HEK293T (cell line): Measurements from ENCODE around the gene WDR82.

Experiments used
- CTCF ChIA-PET: fragments of 350-600 bp; formaldehyde crosslinking; extraction: SDS; loops from one replicate; lab custom pipeline; 2021; ENCODE audit warnings: antibody characterized with exemption, inconsistent platforms; lab: Yijun Ruan, JAX
- POLR2A ChIA-PET: fragments of 350-600 bp; formaldehyde crosslinking; extraction: SDS; loops from one replicate; lab custom pipeline; 2020; ENCODE audit warnings: antibody characterized with exemption, inconsistent platforms; lab: Yijun Ruan, JAX
- DNase-seq: peaks from one replicate; pipeline ENCODE4 v3.0.0; 2012; ENCODE audit warnings: mixed read lengths; ENCODE audit errors: extremely low spot score
- ARNT ChIP-seq: fragments of 450-650 bp; IDR thresholded peaks from 2 replicates; pipeline ENCODE4 v1.6.1; 2017; ENCODE audit warnings: mild to moderate bottlenecking
- BHLHE40 ChIP-seq: fragments of 450-650 bp; IDR thresholded peaks from 2 replicates; pipeline ENCODE4 v1.6.1; 2016; ENCODE audit warnings: mild to moderate bottlenecking, moderate library complexity, borderline replicate concordance
- CTBP1 ChIP-seq: fragments of 450-650 bp; IDR thresholded peaks from 2 replicates; pipeline ENCODE4 v1.6.1; 2016; ENCODE audit warnings: borderline replicate concordance
- ELF4 ChIP-seq: fragments of 450-650 bp; IDR thresholded peaks from 2 replicates; pipeline ENCODE4 v1.6.1; 2017; ENCODE audit warnings: antibody characterized with exemption
- FOXA1 ChIP-seq: fragments of 450-650 bp; IDR thresholded peaks from 2 replicates; pipeline ENCODE4 v1.6.1; 2016; ENCODE audit warnings: mild to moderate bottlenecking
- FOXK2 ChIP-seq: fragments of 450-650 bp; IDR thresholded peaks from 2 replicates; pipeline ENCODE4 v1.6.1; 2016; ENCODE audit warnings: mild to moderate bottlenecking
- FOXM1 ChIP-seq: fragments of 450-650 bp; IDR thresholded peaks from 2 replicates; pipeline ENCODE4 v1.6.1; 2017; ENCODE audit warnings: mild to moderate bottlenecking, borderline replicate concordance
- HDGF ChIP-seq: fragments of 450-650 bp; IDR thresholded peaks from 2 replicates; pipeline ENCODE4 v1.6.1; 2017; ENCODE audit warnings: antibody characterized with exemption, borderline replicate concordance
- L3MBTL2 ChIP-seq: fragments of 450-650 bp; conservative IDR thresholded peaks from 2 replicates; pipeline ENCODE4 v1.6.1; 2016; ENCODE audit warnings: mild to moderate bottlenecking
- LEF1 ChIP-seq: fragments of 450-650 bp; IDR thresholded peaks from 2 replicates; pipeline ENCODE4 v1.6.1; 2017; ENCODE audit warnings: mild to moderate bottlenecking, borderline replicate concordance
- NFRKB ChIP-seq: fragments of 450-650 bp; IDR thresholded peaks from 2 replicates; pipeline ENCODE4 v1.6.1; 2016; ENCODE audit warnings: mild to moderate bottlenecking, moderate library complexity
- SP1 ChIP-seq: fragments of 450-650 bp; IDR thresholded peaks from 2 replicates; pipeline ENCODE4 v1.6.1; 2017
- SUZ12 ChIP-seq: fragments of 450-650 bp; IDR thresholded peaks from 2 replicates; pipeline ENCODE4 v1.6.1; 2016; ENCODE audit warnings: mild to moderate bottlenecking
- TARDBP ChIP-seq: fragments of 450-650 bp; IDR thresholded peaks from 2 replicates; pipeline ENCODE4 v1.6.1; 2016
- ZNF384 ChIP-seq: fragments of 450-650 bp; IDR thresholded peaks from 2 replicates; pipeline ENCODE4 v1.6.1; 2016
- TF ChIP-seq, protein P1 (sequence below): fragments of 450-650 bp; IDR thresholded peaks from 2 replicates; pipeline ENCODE4 v1.6.1; 2016

Gene WDR82

DNA sequence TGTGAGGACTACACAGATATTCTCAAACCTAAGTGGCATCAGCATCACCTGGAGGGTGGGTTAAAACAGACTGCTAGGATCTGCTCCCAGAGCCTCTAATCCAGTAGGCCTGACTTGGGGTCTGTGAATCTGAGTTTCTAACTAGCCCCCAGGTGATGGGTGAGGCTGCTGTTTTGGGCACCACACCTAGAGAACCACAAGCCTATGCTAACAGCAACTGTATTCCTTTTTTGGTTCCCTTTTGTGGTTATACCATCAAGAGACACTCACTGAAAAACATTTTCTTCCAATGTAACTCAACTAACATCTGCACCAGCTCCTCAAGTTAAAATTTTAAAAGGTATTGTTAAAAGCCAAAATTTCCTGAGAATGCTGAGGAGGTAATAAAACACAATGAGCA lies 16.0 kb downstream of the WDR82 start:
- no peak for DNase-seq
- POLR2A ChIA-PET: no interaction called here
- CTCF ChIA-PET: no interaction called here
- TF ChIP-seq HDGF: no peak
- no peak for TF ChIP-seq ARNT
- no peak for TF ChIP-seq ZNF384
- TF ChIP-seq FOXA1: no peak
- TF ChIP-seq BHLHE40: no peak
- TF ChIP-seq SUZ12: no peak
- no peak for TF ChIP-seq CTBP1
- TF ChIP-seq, protein P1, sequence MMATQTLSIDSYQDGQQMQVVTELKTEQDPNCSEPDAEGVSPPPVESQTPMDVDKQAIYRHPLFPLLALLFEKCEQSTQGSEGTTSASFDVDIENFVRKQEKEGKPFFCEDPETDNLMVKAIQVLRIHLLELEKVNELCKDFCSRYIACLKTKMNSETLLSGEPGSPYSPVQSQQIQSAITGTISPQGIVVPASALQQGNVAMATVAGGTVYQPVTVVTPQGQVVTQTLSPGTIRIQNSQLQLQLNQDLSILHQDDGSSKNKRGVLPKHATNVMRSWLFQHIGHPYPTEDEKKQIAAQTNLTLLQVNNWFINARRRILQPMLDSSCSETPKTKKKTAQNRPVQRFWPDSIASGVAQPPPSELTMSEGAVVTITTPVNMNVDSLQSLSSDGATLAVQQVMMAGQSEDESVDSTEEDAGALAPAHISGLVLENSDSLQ: no peak
- no peak for TF ChIP-seq L3MBTL2
- TF ChIP-seq ELF4: no peak
- TF ChIP-seq TARDBP: no peak
- TF ChIP-seq NFRKB: no peak
- TF ChIP-seq FOXM1: no peak
- no peak for TF ChIP-seq LEF1
- no peak for TF ChIP-seq FOXK2
- TF ChIP-seq SP1: no peak

GRCh38 chr3:52259448-52259847 lies 19.0 kb downstream of the WDR82 start:
- no peak for DNase-seq
- TF ChIP-seq TARDBP: no peak
- no peak for TF ChIP-seq FOXK2
- CTCF ChIA-PET: no interaction called here
- POLR2A ChIA-PET: interaction anchor here (1.7 kb wide), 1 partner anchor 19 kb away, joined by 7 read pairs; the partner anchor contains the start of gene WDR82

DNA sequence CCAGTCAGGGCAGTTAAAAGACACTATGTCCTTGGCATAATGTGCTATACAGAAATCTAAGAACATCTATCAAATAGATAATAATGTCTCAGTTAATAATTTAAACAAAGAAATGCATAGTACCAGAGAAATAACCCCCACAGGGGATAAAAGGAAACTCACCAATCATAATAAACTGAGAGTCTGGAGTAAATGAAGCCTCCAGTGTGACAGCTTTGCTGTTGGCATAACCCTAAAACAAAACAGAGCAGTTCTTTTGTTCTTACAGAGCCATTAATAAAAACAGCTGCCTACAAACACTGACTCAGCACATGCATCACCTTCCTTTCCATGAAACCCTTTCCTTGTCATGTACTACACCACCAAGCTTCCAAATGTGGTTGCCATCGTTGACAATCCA lies 19.4 kb downstream of the WDR82 start:
- ChIA-PET CTCF (no interaction called here), POLR2A (interaction anchor here (1.7 kb wide), 1 partner anchor 19 kb away, joined by 7 read pairs; the partner anchor contains the start of gene WDR82)
- DNase-seq: no peak
- TF ChIP-seq NFRKB (no peak), CTBP1 (no peak), SP1 (no peak), LEF1 (no peak), FOXM1 (no peak), SUZ12 (no peak), ARNT (no peak), ELF4 (no peak), ZNF384 (no peak), TARDBP (no peak), FOXA1 (no peak), BHLHE40 (no peak), HDGF (no peak), L3MBTL2 (no peak), FOXK2 (no peak)
- TF ChIP-seq, protein P1: no peak

DNA sequence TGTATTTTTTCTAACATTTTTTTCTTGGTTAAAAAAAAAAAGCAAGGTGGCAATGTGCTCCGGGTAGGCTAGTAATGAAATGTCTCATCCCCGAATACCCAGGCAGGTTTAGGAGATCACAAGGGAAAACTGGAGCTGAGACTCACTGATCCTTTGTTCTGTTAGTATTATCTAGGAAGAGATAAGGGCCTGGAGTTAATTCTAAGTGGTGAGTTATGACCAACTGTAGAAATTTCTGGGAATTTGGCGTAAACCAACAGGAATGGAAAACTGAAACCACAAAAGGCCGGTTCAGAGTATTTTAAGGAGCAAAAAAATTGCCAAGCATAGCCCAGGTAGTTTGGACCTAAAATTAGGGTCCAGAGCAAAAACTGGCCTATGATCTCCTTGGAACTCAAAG lies 20.5 kb downstream of the WDR82 start:
- no peak for TF ChIP-seq FOXM1
- TF ChIP-seq ZNF384: no peak
- no peak for TF ChIP-seq ARNT
- TF ChIP-seq L3MBTL2: no peak
- TF ChIP-seq HDGF: no peak
- no peak for TF ChIP-seq CTBP1
- no peak for TF ChIP-seq ELF4
- TF ChIP-seq FOXK2: no peak
- no peak for TF ChIP-seq LEF1
- TF ChIP-seq BHLHE40: no peak
- TF ChIP-seq, protein P1: no peak
- TF ChIP-seq NFRKB: no peak
- TF ChIP-seq TARDBP: no peak
- TF ChIP-seq SUZ12: no peak
- no peak for TF ChIP-seq FOXA1
- no peak for TF ChIP-seq SP1
- CTCF ChIA-PET: interaction anchor here (0.7 kb wide), 1 partner anchor 21 kb away, joined by 3 read pairs; no protein-coding TSS in a partner anchor
- DNase-seq: no peak
- POLR2A ChIA-PET: no interaction called here

- ChIA-PET POLR2A (interaction anchor here (0.6 kb wide), 1 partner anchor 31 kb away, joined by 4 read pairs; the partner anchor contains the start of gene GLYCTK), CTCF (no interaction called here)
- TF ChIP-seq ARNT (no peak), L3MBTL2 (no peak), NFRKB (no peak), LEF1 (no peak)
- DNase-seq: no peak
Measured at GRCh38 chr3:52256622-52257021, 21.8 kb downstream of the WDR82 start.

GRCh38 chr3:52256159-52256558 lies 22.3 kb downstream of the WDR82 start:
- no peak for DNase-seq
- ChIA-PET CTCF (no interaction called here), POLR2A (no interaction called here)
- TF ChIP-seq CTBP1 (no peak), TARDBP (no peak), SP1 (no peak), L3MBTL2 (no peak), SUZ12 (no peak), LEF1 (no peak), NFRKB (no peak), ELF4 (no peak), ARNT (no peak), HDGF (no peak), BHLHE40 (no peak), FOXK2 (no peak), FOXM1 (no peak), FOXA1 (no peak), ZNF384 (no peak)
- TF ChIP-seq, protein P1: no peak
